Liver (tissue), 9 donors: ENCODE data around the gene FLVCR2. TPM values are rescaled to one million over a fixed set of nuclear protein-coding genes. Genes with fewer than 3 reads are reported as not detected.

Experiments
- DNase-seq: peaks from one replicate; pipeline ENCODE4 v3.0.0-alpha.2; 2017; ENCODE audit warnings: low spot score
- H3K27ac ChIP-seq, 2 donors: one replicate each; pipeline ENCODE4 v1.7.0; 2013; ENCODE audit warnings: inconsistent platforms in 2 of 2, low read length in 2 of 2, control low read depth in 1 of 2, low read depth in 1 of 2, mild to moderate bottlenecking in 1 of 2
- H3K27me3 ChIP-seq, 4 donors: one replicate each; pipeline versions ENCODE4 v1.6.1 to v1.7.0; 2013; ENCODE audit warnings: low read length in 3 of 4, inconsistent platforms in 1 of 4, mild to moderate bottlenecking in 1 of 4, moderate library complexity in 1 of 4; ENCODE audit not compliant: control insufficient read depth in 4 of 4, insufficient read depth in 4 of 4
- H3K36me3 ChIP-seq, 4 donors: one replicate each; pipeline versions ENCODE4 v1.6.1 to v1.7.0; 2013; ENCODE audit warnings: low read length in 3 of 4, mild to moderate bottlenecking in 3 of 4, low read depth in 1 of 4, moderate library complexity in 1 of 4; ENCODE audit not compliant: control insufficient read depth in 4 of 4, insufficient read depth in 3 of 4
- H3K4me1 ChIP-seq, 4 donors: one replicate each; pipeline versions ENCODE4 v1.6.1 to v1.7.0; 2013; ENCODE audit warnings: low read length in 3 of 4, mild to moderate bottlenecking in 3 of 4, moderate library complexity in 1 of 4; ENCODE audit not compliant: control insufficient read depth in 4 of 4, insufficient read depth in 4 of 4
- H3K4me3 ChIP-seq, 3 donors: one replicate each; pipeline versions ENCODE4 v1.6.1 to v1.7.0; 2013; ENCODE audit warnings: low read length in 3 of 3, control low read depth in 1 of 3, low read depth in 1 of 3, mild to moderate bottlenecking in 1 of 3
- H3K9ac ChIP-seq, 2 donors: one replicate each; pipeline ENCODE4 v1.7.0; 2013; ENCODE audit warnings: low read length in 2 of 2, mild to moderate bottlenecking in 2 of 2, moderate library complexity in 2 of 2, control low read depth in 1 of 2, low read depth in 1 of 2
- H3K9me3 ChIP-seq, 4 donors: one replicate each; pipeline versions ENCODE4 v1.6.1 to v1.7.0; 2013; ENCODE audit warnings: low read length in 3 of 4; ENCODE audit not compliant: control insufficient read depth in 4 of 4
- FOXA1 ChIP-seq: IDR thresholded peaks from 2 replicates; pipeline ENCODE4 v1.6.1; 2016; ENCODE audit warnings: antibody characterized with exemption
- FOXA2 ChIP-seq: IDR thresholded peaks from 2 replicates; pipeline ENCODE4 v1.6.1; 2016; ENCODE audit warnings: antibody characterized with exemption
- HNF4G ChIP-seq: IDR thresholded peaks from 2 replicates; pipeline ENCODE4 v1.6.1; 2016; ENCODE audit warnings: antibody characterized with exemption
- NR2F2 ChIP-seq: IDR thresholded peaks from 2 replicates; pipeline ENCODE4 v1.6.1; 2016; ENCODE audit warnings: antibody characterized with exemption
- RAD21 ChIP-seq, 2 donors: IDR thresholded peaks; 2 replicates each; pipeline ENCODE4 v1.6.1; 2016; ENCODE audit warnings: antibody characterized with exemption in 2 of 2, mild to moderate bottlenecking in 2 of 2
- REST ChIP-seq: IDR thresholded peaks from 2 replicates; pipeline ENCODE4 v1.6.1; 2016; ENCODE audit warnings: antibody characterized with exemption, mild to moderate bottlenecking
- SP1 ChIP-seq: IDR thresholded peaks from 2 replicates; pipeline ENCODE4 v1.6.1; 2018; ENCODE audit warnings: antibody characterized with exemption, mild to moderate bottlenecking
- TAF1 ChIP-seq: conservative IDR thresholded peaks from 2 replicates; pipeline ENCODE4 v1.6.1; 2016; ENCODE audit warnings: antibody characterized with exemption, mild to moderate bottlenecking
- YY1 ChIP-seq: IDR thresholded peaks from 2 replicates; pipeline ENCODE4 v1.6.1; 2016; ENCODE audit warnings: antibody characterized with exemption, mild to moderate bottlenecking
- ZBTB33 ChIP-seq: IDR thresholded peaks from 2 replicates; pipeline ENCODE4 v1.6.1; 2016; ENCODE audit warnings: antibody characterized with exemption
- WGBS: extraction: QIAGEN DNeasy Blood & Tissue Kit; methylation state at CpG from one replicate; pipeline ENCODE4 v1.1.7; 2013; 5-methylcytosine and 5-hydroxymethylcytosine counted together
- polyA plus RNA-seq, 2 donors: library from polyadenylated mRNA; stranded (reverse) in 1 of 2; unstranded in 1 of 2; fragments of 200-250 nt in 1 of 2; fragments of >200 nt in 1 of 2; fragmentation: Nextera tagmentation in 1 of 2; extraction: Ambion mirVana in 1 of 2; gene quantifications; one replicate each; pipeline versions ENCODE4 v1.2.1 to v1.2.3, GENCODE V29; 2013 to 2015
- total RNA-seq, 2 donors: library from RNA; depleted of rRNA; stranded (reverse); fragments of >200 nt; gene quantifications; one replicate each; pipeline ENCODE4 v1.2.3, GENCODE V29; 2014
- TF ChIP-seq, protein P1 (sequence below): IDR thresholded peaks from 2 replicates; pipeline ENCODE4 v1.6.1; 2016; ENCODE audit warnings: antibody characterized with exemption
- donor health status: healthy.
- donor health status: healthy.
- donor health status: healthy.
- donor health status: healthy.
- donor health status: healthy.

The FLVCR2 gene
- total and polyA plus RNA-seq, 4 donors, result 8.7 to 13.1 (median 11.3) TPM

DNA sequence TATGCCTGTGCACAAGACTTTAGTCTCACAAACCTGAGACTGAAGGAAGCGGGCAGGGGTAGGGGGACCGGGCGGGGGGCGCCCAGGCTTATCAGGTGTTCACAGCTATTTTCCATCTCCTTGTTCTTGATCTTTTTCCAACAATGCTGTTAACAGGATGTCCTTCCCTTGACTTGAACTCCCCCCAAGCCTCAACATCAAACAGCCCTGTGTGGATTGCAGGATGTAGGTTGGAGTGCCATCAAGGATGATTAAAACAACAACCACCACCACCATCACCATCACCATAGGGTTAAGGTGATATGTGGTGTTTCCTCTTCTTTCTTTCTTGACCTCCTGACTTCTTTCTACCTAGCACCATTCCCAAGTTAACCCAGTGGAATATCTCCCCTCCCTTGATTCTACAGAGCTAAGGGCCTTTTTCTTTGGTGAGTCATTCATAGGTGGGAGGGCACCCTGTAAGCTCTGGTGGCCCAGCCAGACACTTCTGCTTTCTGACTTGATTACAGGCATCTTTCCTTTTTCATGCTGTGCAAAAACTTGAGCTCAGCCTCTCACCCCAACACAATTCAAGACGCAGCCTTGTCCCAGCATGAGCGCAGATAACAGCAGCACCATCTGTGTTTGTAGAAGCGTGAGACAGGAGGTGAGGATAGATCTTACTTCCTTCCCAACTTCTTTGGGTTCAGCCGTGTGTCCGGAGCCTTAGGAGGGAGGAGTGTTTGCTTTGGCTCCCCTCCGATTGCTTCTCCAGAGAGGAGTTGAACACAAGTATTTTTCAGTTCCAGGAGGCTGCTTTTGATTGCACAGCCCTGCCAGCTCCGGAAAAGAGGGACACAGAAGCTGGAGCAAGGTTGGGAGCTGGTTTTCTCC lies 26.8 kb downstream of the FLVCR2 start:
- Histone ChIP-seq H3K27ac (no peak overlapping the region), H3K36me3 (peaks cover 0 to 3% (median 0%) of the 10 kb centered on the region in 4 donors), H3K27me3 (no peaks in the 10 kb centered on the region), H3K4me3 (no peak overlapping the region), H3K4me1 (peaks cover 6 to 12% (median 7%) of the 10 kb centered on the region in 4 donors), H3K9me3 (peaks cover 0 to 3% (median 1%) of the 10 kb centered on the region in 4 donors), H3K9ac (no peak overlapping the region)
- no peak for DNase-seq
- 81% methylated on average over 11 of the region's 11 CpGs for WGBS
- TF ChIP-seq, protein P1, sequence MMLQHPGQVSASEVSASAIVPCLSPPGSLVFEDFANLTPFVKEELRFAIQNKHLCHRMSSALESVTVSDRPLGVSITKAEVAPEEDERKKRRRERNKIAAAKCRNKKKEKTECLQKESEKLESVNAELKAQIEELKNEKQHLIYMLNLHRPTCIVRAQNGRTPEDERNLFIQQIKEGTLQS, result no peak
- TF ChIP-seq NR2F2, result no peak
- TF ChIP-seq YY1, result no peak
- no peak for TF ChIP-seq TAF1
- no peak for TF ChIP-seq REST

DNA sequence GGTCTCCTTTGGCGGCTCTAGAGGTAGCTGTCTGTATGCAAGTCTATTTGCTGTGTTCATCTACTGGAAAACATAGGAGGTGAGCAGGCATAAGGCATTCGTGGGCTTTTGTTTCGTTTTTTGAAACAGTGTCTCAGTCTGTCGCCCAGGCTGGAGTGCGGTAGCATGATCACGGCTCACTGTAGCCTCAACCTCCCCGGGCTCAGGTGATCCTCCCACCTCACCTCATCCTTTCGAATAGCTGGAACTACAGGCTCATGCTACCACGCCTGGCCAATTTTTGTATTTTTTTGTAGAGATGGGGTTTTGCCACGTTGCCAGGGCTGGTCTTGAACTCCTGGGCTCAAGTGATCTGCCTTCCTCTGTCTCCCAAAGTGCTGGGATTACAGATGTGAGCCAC lies 27.5 kb downstream of the FLVCR2 start:
- H3K27ac ChIP-seq, result no peak overlapping the region
- TF ChIP-seq RAD21 (IDR thresholded peaks at IDR 0.05) (no peak), HNF4G (no peak), FOXA2 (no peak), REST (no peak)
- H3K4me1 ChIP-seq, result peaks cover 6 to 12% (median 7%) of the 10 kb centered on the region in 4 donors
- H3K27me3 ChIP-seq, result no peaks in the 10 kb centered on the region
- H3K9me3 ChIP-seq, result peaks cover 0 to 3% (median 1%) of the 10 kb centered on the region in 4 donors
- 95% methylated on average over 10 of the region's 10 CpGs for WGBS
- no peak for DNase-seq
- H3K4me3 ChIP-seq, result no peak overlapping the region
- H3K9ac ChIP-seq, result no peak overlapping the region
- peaks cover 0 to 3% (median 0%) of the 10 kb centered on the region in 4 donors for H3K36me3 ChIP-seq

- peaks cover 6 to 10% (median 6%) of the 10 kb centered on the region in 4 donors for H3K4me1 ChIP-seq
- H3K4me3 ChIP-seq, result no peak overlapping the region
- H3K9me3 ChIP-seq, result peaks cover 0 to 3% (median 1%) of the 10 kb centered on the region in 4 donors
- no peak overlapping the region for H3K27ac ChIP-seq
- DNase-seq, result no peak
- WGBS, result 90% methylated on average over 1 of the region's 1 CpG
- peaks cover 0 to 3% (median 0%) of the 10 kb centered on the region in 4 donors for H3K36me3 ChIP-seq
- TF ChIP-seq SP1, result no peak
- TF ChIP-seq RAD21 (IDR thresholded peaks at IDR 0.05), result no peak
- TF ChIP-seq ZBTB33, result no peak
- TF ChIP-seq FOXA2, result no peak
- TF ChIP-seq FOXA1, result no peak
- TF ChIP-seq REST, result no peak
- no peak overlapping the region for H3K9ac ChIP-seq
- H3K27me3 ChIP-seq, result no peaks in the 10 kb centered on the region
These were observed 28.6 kb downstream of the FLVCR2 start for GRCh38 chr14:75607044-75607443.
